K562 (cell line): ENCODE data around the gene PAX8. TPM values are rescaled to one million over a fixed set of nuclear protein-coding genes. Genes with fewer than 3 reads are reported as not detected.
A peak's percentile ranks its signal among the peaks of the same experiment; 100 is the strongest.

Experiments
- BCOR ChIP-seq: fragments of 450-650 bp; IDR thresholded peaks from 2 replicates; pipeline ENCODE4 v1.6.1; 2016
- DEAF1 ChIP-seq: fragments of 450-650 bp; formaldehyde crosslinking; IDR thresholded peaks from 2 replicates; pipeline ENCODE4 v1.4.0; 2020; ENCODE audit warnings: mild to moderate bottlenecking, moderate library complexity
- ELF2 ChIP-seq: fragments of 250-450 bp; sonication (Bioruptor Pico); IDR thresholded peaks from 2 replicates; pipeline ENCODE4 v1.5.0; 2021; ENCODE audit warnings: mild to moderate bottlenecking
- FUS ChIP-seq: fragments of 200-400 bp; formaldehyde crosslinking; optimal IDR thresholded peaks from 2 replicates; pipeline ENCODE3; 2017; ENCODE audit warnings: low read depth, low read length
- HCFC1 ChIP-seq: IDR thresholded peaks from 2 replicates; pipeline ENCODE4 v1.6.1; 2012; ENCODE audit warnings: low read depth, low read length, improper control_type of control experiment
- KLF6 ChIP-seq: fragments of 250-450 bp; sonication (Bioruptor Pico); IDR thresholded peaks from 2 replicates; pipeline ENCODE4 v1.4.0; 2020; ENCODE audit warnings: mild to moderate bottlenecking, moderate library complexity, borderline replicate concordance
- MXI1 ChIP-seq: IDR thresholded peaks from 2 replicates; pipeline ENCODE4 v1.6.1; 2011; ENCODE audit warnings: low read depth, mild to moderate bottlenecking, improper control_type of control experiment, low read length
- MYNN ChIP-seq, 2 experiments: sonication (generic); formaldehyde crosslinking in 1 of 2; IDR thresholded peaks; 2 replicates each; pipeline versions ENCODE4 v1.5.0 to v1.6.1; 2016 to 2020; ENCODE audit warnings: antibody characterized with exemption in 1 of 2, missing genetic modification reagents in 1 of 2
- PBX2 ChIP-seq, 2 experiments: IDR thresholded peaks in 1 of 2; conservative IDR thresholded peaks in 1 of 2; 2 replicates each; pipeline ENCODE4 v1.6.1; 2016; ENCODE audit warnings: low read depth in 2 of 2, mild to moderate bottlenecking in 1 of 2, missing compliant biosample characterization in 1 of 2, missing genetic modification characterization in 1 of 2, moderate library complexity in 1 of 2
- SRSF7 ChIP-seq: fragments of 200-400 bp; formaldehyde crosslinking; optimal IDR thresholded peaks from 2 replicates; pipeline ENCODE3; 2017; ENCODE audit warnings: mild to moderate bottlenecking, low read depth, low read length
- ZNF253 ChIP-seq: fragments of 250-450 bp; sonication (Bioruptor Pico); conservative IDR thresholded peaks from 2 replicates; pipeline ENCODE4 v1.6.1; 2021; ENCODE audit warnings: mild to moderate bottlenecking
- ZNF551 ChIP-seq: fragments of 250-450 bp; sonication (Bioruptor Pico); IDR thresholded peaks from 2 replicates; pipeline ENCODE4 v1.5.0; 2021; ENCODE audit warnings: mild to moderate bottlenecking, moderate library complexity
- polyA plus RNA-seq, 8 experiments: library from polyadenylated mRNA; depleted of rRNA in 4 of 8; stranded (reverse) in 5 of 8; unstranded in 3 of 8; fragments of >200 nt; fragmentation: Nextera tagmentation in 2 of 8; fragmentation: Illumina TruSeq in 1 of 8; extraction: Ambion mirVana in 2 of 8; extraction: Trizol in 1 of 8; gene quantifications; 2 replicates each; pipeline versions ENCODE4 v1.2.1 to v1.2.3, GENCODE V29; 2011 to 2014; ENCODE audit warnings: inconsistent platforms in 1 of 8, missing spikeins in 1 of 8
- total RNA-seq, 7 experiments: library from RNA; depleted of rRNA in 6 of 7; stranded (reverse); fragments of >200 nt in 6 of 7; fragmentation: Illumina TruSeq in 2 of 7; extraction: Trizol in 2 of 7; gene quantifications; 2 replicates each; pipeline versions ENCODE4 v1.2.1 to v1.2.3, GENCODE V29; 2011 to 2021; ENCODE audit warnings: low replicate concordance in 1 of 7
- TF ChIP-seq, protein P1 (sequence below): fragments of 450-650 bp; IDR thresholded peaks from 2 replicates; pipeline ENCODE4 v1.6.1; 2017; ENCODE audit warnings: antibody characterized with exemption
- TF ChIP-seq, protein P2 (sequence below): sonication (generic); formaldehyde crosslinking; IDR thresholded peaks from 2 replicates; pipeline ENCODE4 v1.8.0; 2022; ENCODE audit warnings: mild to moderate bottlenecking, missing genetic modification reagents, borderline replicate concordance
- TF ChIP-seq, protein P3 (sequence below): IDR thresholded peaks from 2 replicates; pipeline ENCODE4 v1.6.1; 2016; ENCODE audit warnings: missing genetic modification characterization, missing compliant biosample characterization

PAX8 gene
- total and polyA plus RNA-seq, 9 of the 15 experiments (the other 6 are each of a cell fraction or from before 2014, with no cell fraction given) = 0.13 to 2.1 (median 0.51) TPM

DNA sequence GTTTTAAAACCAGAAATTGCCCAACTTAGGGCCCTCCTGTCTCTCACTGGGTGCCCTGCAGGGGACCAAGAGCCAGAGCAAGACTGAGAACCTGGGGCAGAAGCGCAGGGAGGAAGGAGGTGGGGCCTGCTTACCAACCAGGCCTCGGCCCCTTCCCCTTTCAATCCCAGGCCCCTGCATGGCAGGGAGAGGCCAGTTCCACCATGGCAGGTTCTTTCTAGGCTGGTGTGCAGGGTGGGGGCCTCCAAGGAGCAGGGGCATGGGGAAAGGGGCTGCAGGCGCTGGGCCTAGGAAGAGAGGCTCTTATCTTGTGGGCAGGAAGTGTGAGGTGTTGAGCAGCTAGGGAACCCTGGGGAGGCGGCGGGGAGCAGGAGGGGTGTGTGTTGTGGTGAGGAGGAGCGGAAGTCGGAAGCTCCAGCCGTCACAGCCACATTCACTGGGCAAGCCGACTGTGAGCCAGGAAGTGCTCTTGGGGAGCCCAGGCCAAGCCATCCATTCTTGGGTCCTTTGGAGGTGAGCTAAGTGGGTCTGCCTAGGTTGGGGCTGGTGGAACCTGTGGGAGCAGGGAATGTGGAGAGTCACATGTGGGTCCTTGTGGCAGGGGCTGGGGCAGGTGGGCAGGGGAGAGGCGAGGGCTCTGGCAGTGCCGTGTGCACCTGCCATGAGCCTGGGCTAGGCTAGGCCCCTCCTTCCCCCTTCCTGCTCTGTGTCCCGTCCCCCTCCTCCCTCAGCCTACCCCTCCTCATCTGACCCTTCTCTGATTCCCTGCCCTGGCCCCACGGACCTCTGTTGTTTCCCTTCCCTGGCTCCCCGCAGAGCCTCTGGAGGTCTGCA, 105.0 kb downstream of the PAX8 start, which contains the start of gene PSD4 (continued):
- TF ChIP-seq DEAF1 (CRISPR knock-in tag) (no peak), MYNN (IDR thresholded peaks at IDR 0.05) (peak; percentile 61; the same call in 1 of the 2 replicates), MYNN (CRISPR knock-in tag; IDR thresholded peaks at IDR 0.05) (no peak), HCFC1 (peak; percentile 37), PBX2 (CRISPR knock-in tag; IDR thresholded peaks at IDR 0.05; ENCODE audit: low read depth) (no peak), PBX2 (tag; conservative IDR thresholded peaks at IDR 0.05; ENCODE audit: low read depth) (no peak), ZNF551 (CRISPR knock-in tag) (no peak), ELF2 (CRISPR knock-in tag) (peak; percentile 48; the same call in 1 of the 2 replicates), BCOR (no peak), ZNF253 (CRISPR knock-in tag) (no peak), KLF6 (CRISPR knock-in tag) (no peak), SRSF7 (no peak), MXI1 (no peak), FUS (no peak)
- TF ChIP-seq, protein P1, sequence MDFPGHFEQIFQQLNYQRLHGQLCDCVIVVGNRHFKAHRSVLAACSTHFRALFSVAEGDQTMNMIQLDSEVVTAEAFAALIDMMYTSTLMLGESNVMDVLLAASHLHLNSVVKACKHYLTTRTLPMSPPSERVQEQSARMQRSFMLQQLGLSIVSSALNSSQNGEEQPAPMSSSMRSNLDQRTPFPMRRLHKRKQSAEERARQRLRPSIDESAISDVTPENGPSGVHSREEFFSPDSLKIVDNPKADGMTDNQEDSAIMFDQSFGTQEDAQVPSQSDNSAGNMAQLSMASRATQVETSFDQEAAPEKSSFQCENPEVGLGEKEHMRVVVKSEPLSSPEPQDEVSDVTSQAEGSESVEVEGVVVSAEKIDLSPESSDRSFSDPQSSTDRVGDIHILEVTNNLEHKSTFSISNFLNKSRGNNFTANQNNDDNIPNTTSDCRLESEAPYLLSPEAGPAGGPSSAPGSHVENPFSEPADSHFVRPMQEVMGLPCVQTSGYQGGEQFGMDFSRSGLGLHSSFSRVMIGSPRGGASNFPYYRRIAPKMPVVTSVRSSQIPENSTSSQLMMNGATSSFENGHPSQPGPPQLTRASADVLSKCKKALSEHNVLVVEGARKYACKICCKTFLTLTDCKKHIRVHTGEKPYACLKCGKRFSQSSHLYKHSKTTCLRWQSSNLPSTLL = no peak
- TF ChIP-seq, protein P2, sequence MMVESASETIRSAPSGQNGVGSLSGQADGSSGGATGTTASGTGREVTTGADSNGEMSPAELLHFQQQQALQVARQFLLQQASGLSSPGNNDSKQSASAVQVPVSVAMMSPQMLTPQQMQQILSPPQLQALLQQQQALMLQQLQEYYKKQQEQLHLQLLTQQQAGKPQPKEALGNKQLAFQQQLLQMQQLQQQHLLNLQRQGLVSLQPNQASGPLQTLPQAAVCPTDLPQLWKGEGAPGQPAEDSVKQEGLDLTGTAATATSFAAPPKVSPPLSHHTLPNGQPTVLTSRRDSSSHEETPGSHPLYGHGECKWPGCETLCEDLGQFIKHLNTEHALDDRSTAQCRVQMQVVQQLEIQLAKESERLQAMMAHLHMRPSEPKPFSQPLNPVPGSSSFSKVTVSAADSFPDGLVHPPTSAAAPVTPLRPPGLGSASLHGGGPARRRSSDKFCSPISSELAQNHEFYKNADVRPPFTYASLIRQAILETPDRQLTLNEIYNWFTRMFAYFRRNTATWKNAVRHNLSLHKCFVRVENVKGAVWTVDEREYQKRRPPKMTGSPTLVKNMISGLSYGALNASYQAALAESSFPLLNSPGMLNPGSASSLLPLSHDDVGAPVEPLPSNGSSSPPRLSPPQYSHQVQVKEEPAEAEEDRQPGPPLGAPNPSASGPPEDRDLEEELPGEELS (CRISPR knock-in tag) = peak; percentile 23; the same call in 1 of the 2 replicates
- TF ChIP-seq, protein P3, sequence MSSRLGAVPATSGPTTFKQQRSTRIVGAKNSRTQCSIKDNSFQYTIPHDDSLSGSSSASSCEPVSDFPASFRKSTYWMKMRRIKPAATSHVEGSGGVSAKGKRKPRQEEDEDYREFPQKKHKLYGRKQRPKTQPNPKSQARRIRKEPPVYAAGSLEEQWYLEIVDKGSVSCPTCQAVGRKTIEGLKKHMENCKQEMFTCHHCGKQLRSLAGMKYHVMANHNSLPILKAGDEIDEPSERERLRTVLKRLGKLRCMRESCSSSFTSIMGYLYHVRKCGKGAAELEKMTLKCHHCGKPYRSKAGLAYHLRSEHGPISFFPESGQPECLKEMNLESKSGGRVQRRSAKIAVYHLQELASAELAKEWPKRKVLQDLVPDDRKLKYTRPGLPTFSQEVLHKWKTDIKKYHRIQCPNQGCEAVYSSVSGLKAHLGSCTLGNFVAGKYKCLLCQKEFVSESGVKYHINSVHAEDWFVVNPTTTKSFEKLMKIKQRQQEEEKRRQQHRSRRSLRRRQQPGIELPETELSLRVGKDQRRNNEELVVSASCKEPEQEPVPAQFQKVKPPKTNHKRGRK (tag) = no peak
